GM18519 (cell line): ENCODE results near the gene NOTCH1.

Experiments
- ATAC-seq: cut with Tn5 transposase; IDR thresholded peaks from one replicate; pipeline ENCODE4 v1.9.1; 2021; ENCODE audit warnings: mild to moderate bottlenecking, moderate library complexity; ENCODE audit not compliant: unreplicated experiment, low FRiP score

Gene NOTCH1

DNA sequence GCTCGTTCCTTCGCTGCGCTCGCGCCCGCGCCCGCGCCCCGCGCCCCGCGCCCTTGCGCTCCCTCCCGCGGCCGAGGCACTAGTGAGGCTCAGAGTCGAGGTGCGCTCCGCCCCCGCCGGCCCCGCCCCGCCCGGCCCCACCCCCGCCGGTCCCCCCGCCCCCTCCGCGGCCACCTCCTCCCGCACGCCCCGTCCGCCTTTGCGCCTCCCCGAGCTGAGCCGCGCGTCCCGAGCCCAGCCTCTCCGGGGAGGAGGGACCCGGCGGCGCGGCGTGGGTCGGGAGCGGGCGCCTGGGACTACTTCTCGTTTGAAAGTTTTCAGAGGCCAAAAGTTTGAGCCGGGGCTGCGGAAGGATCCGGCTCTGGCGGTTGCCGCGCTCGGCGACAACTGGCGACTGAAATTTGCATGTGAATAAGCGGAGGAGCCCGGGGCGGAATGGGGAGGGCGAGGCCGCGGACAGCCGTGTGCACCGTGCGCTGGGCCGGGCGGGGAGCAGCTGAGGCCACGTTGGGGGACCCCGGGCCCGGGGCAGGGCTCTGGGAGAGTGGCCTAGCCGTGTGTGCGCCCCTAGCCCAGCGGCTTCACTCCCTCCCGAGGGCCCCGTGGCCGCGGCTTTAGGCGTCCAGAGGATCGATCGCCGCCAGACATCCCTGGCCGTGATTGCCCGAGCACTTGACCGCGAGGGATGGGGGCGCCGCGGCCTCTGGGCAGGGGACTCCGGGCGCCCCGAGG is at the start of gene NOTCH1:
Gene NOTCH1 (minus strand): TSS at position 84 of the 732 bp plus-strand sequence. CDS start 262 bp downstream, outside the sequence.
- ATAC-seq = peak; percentile 45

DNA sequence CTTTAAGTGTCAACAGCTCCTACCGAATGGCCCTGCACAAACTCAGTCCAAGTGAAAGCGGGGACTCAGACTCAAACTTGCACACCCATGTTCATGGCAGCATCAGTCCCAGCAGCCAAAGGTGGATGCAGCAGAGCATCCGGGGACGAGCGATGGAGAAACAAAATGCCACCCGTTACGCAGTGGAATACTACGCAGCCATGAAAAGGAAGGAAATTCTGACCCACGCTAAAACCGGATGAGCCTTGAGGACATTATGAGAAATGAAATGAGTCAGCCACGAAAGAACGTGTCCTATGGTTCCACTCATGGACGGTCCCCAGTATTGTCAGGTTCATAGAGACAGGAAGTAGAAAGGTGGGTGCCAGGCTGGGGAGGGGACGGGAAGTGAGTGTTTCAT is 48.6 kb upstream of the NOTCH1 start:
- ATAC-seq = no peak

DNA sequence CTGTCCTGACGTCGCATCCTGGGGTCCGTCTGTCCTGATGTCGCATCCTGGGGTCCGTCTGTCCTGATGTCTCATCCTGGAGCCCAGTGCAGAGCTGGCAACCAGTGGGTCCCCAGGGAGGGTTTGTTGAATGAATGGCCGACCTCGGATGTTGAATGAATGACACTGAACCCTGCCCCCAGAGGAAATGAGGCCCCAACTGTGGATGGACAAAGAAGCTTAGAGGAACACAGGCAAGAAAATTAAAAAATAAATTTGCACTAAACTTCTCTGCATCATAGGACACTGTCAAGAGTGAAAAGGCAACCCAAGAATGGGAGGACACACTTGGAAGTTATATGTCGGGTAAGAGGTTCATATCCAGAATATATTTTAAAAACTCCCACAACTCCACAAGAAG is 47.7 kb upstream of the NOTCH1 start:
- ATAC-seq = no peak

DNA sequence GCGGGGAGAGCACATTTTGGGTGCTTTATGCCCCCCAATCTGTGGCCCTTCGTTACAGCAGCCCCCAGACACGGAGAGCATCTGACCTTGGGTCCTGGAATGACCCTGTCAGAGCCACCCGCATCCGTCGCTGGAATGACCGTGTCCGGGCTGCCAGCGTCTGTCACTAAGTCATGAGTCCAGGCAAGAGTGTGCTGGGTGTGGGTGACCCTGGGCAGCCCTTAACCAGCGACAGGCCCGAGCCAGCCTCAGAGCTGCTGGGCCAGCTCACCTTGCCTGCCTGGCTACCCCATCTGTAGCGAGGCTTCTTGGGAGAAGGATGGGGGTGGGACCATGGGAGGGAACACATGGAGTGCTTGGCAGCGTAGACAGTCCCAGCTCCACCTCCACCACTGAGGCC is 46.8 kb upstream of the NOTCH1 start:
- ATAC-seq = no peak

DNA sequence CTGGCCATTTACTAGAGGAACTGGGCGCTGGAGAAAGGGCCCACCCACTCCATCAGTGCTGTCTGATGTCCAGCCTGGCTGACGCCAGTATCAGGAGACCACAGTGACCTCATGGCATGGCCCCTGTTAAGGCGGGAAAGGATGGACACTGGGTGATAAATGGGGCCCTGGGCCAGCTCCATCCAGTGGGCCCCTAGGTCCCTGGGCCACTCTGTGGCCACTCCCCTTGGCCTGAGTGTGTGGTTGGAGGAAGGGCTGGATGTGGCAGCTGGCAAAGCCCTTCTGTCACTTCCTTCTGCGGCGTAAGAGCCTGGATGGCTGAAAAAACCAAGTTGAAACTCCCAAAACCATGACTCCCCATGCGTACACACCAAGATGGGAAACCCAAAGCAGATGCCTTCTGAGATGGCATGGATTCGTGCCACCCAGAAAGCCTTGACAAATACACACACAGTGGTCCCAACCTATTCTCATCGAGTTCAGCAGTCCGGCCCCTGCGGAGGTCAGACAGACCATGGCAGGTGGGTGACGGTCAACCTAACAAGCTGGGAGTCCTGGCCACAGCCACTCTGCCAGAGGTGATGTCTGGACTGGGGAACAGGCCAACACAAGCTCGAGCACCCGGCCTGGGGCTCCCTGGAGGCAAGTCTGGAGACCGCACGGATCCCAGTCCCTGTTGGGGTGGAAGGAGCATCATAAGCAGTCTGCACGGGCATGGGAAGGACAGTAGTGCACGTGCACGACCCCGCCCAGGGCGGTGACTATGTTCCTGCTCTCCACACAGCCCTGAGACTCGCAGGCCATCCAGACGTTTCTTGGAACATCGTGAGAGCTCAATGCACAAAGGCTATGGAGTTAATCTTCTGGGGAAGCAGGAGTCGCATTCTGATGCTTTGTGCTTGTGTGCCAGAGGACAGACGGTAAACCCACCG is 45.2 kb upstream of the NOTCH1 start:
- no peak for ATAC-seq

DNA sequence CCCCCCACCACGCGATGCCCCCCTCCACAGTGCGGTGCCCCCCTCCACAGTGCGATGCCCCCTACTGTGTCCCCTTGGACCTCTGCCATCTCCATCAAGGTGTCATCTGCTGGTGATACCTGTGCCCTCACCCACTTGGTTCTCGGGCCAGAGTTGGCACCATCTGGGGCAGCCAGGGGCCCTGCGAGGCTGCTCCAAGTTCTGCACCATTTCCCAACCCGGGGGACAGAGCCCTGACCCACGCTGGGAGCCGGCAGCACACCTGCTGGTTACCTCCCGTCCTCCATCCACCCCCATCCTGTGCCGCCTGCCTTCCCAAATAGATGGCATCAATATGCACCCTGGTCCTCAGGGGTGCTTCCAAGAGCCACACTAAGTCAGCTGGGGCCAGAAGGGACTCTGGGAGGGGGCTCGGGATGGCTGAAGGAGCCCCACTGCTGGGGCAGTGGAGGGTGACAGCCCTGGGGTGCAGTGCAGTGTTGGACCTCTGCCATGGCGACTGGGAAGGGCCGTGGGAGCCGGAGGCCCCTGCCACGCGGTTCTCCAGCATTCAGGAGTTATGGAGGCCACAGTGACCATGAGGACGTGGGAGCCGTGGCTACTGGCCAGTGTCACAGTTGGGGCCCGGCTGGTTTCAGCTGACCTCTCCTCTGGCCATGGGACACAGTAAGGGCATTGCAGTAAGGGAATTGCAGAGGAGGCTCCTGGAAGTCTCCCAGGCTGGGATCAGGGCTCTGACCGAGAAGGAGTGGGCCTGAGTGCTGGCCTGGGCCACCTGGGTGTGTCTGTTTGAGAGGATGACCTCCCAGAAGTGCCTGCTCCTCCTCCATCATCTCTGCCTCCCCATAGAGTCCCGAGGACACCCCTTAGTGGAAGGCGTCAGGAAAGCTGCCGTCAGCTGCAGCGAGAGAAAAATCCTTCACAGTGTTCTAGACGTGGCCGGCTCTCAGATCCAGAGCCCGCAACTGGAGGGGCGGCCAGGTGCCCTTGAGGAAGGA is 44.2 kb upstream of the NOTCH1 start:
- ATAC-seq = no peak

DNA sequence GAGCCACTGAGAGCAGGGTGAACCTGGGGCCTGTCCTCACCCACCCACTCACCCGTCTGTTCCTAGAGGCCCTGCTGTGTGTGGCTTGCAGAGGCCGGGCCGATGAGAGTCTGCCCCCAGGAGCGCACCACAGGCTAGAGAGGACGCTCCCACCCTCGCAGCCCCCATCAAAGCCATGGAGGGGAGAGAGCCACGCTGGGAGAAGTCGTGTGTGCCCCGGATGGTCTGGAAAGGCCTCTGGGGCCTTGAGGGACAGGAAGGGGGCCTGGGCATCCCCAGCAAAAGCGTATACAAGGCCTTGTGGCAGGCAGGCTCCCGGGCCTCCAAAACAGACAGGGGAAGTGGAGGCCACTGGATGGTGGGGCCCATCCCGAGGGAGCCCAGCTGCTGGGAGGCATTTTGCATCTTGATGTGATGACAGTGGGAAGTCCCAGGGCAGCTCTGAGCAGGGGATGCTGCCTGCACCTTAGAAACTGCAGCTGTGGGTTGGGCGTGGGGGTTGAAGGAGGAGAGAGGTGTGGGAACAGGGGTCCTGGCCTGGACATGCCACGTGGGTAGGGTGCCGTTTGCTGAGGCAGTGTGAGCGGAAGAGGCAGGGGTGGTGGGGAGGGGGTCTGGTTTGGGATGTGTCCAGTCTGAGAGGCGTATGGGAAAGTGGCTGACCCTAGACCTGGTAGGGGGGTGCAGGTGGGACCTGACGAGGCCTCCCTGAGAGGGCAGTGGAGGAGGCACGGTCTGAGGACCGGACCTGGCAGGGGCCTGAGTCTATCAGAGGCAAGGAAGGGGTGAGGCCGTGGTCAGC is 43.0 kb upstream of the NOTCH1 start:
- no peak for ATAC-seq

DNA sequence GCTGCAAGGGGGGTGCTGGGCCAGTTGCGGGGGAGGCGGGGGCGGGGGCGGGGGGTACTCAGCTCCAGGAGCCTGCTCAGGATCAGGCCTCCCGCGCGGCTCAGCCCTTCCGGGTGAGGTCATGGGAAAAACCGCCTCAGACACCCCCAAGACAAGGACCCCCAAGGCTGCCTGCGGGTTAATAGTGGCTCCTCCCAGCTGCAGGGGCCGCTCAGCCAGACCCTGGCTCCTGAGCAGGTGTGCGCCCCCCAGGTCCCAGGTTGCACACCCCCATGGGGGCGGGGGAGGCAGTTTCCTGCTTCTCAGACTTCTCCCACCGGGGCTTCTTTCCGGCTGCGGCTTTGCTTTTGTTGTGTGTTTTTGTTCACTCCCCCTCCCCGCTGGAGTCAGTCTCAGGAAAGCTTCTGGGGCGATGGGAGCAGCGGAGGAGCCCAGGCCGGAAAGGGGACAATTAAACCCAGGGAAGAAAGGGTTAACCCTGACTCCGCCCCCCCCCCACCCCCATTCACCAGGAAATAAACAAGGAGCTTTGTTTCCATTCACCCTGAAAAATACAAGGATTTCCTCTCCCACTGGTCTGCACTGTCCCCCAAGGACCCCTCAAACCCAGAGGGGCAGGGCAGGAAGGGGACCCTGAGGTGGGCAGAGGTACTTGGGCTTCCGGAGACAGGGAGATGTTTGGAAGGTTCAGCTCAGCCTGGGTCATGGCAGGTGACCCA is 42.3 kb upstream of the NOTCH1 start:
- ATAC-seq = no peak

DNA sequence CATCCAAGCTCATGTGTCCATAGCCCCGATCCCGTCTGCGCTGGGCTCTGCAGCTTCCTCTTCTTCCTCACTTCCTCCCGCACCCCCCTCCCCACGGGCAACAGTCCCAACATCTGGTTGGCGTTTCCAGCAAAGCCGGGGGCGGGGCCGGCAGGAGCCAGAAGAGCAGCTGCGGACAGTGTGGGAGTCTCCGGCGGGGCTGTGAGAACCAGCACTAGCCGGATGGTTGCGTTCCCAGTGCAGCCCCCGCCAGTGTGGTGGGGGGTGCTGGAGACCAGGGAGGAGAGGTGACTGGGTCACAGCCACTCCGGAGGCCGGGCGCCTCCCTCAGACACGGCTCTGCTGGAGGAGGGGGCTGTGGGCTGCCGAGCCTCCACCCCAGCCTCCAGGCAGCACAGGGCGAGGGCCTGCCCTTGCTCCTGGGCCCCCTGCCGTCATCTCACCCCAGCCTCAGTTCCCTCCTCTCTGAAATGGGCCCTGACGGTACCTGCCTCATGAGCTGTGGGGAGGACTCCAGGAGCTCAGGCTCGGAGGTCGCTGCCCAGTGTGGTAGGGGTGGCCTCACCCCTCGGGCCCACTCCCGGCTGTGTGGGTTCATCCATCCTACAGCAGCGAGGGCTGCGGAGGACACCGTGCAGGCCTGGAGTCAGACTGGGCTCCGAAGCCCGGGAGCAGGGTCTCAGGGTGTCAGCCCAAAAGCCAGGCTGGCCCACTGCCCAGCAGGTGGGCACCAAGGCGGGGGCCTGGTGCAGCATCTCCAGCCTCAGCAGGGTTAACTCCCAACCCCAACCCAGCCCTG is 41.5 kb upstream of the NOTCH1 start:
- no peak for ATAC-seq

DNA sequence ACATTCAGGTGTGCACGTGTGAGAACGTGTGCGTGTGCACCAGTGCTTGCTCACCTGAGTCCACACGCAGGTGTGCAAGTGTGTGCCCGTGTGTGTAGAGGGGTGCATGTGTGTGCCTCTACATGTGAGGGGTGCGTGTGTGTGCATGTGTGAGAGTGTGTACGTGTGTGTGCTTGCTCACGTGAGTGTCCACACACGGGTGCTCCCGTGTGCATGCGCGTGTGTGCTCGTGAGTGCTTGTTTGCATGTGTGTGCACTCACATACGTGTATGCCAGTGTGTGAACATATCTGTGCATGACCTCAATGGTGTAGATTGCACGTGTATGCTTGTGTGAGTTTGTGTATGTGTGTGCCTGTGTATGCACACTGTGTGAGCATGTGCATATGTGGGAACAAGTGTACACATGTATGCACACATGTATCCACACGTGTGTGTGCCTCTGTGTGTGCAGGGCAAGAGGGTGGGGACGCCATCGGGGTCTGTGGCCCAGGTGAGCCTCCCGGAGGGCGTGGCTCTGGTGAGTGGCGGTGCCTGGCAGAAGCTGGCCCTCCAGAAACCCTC is 40.6 kb upstream of the NOTCH1 start:
- no peak for ATAC-seq

DNA sequence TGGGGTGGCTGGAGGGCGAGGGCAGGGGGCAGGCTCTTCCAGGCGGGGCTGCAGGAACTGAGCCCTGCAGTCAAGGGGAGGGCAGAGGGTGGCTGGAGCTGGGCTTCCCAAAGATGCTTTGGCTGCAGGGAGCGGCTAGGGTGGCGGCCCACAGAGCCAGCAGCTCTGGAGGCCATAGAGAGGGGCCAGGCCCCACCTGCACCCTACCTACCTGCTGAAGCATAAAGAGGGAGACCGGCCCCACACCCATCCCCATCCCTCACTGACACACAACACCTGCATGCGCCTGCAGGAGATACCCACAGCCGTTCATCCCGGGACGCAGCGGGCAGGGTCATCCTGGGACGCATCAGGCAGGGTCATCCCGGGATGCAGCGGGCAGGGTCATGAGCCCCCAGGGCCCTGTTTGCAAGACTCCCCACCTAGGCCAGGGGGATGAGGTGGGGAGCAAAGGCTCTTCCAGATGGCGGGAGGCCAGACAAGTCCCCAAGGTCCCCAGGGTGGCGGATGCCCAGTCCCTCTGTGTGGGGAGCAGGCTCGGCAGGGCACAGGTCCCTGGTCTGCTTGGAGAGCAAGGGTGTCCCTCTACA is 39.8 kb upstream of the NOTCH1 start:
- no peak for ATAC-seq

DNA sequence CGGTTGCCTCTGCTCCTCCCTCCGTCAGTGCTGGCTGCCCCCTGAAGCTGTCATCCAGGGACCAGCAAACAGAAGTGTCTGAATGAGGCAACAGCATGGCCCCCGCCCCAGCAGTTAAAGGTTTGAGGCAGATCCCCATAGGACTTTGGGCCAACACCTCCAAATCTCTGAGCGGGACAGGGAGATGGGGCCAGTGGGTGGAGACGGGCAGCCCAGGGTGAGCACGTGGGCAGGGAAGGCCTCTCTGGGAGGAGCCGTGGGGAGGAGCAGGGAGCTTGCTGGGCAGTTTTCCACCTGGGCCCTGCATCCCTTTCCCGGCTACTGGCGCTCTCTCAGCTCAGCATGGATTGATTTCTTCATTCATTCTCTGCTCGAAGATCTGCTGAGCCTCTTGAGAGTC is 39.1 kb upstream of the NOTCH1 start:
- no peak for ATAC-seq

DNA sequence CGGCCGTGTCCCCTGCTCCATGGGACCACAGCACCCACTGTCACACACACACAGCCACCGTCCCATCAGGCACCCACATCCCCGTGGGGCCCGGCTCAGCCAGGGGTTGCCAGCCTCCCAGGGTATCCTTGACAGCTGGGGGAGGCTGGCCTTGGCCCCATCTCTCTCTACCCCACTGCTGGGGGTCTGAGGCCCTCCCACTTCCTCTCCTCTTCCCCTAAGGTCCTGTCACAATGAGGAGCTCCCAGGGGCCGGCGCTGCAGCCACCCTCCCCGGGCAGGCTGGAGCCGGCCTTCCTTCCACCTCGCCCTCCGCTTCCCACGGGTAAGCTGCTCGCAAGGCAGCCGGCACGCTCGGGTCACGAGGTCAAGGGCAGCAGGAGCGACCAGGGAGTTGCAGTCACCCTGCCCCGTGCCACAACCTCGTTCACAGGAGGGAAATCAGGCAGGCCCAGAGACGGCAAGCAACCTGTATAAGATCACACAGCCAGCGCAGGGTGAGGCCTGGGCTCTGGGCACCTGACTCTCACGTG is 38.6 kb upstream of the NOTCH1 start:
- ATAC-seq = no peak

DNA sequence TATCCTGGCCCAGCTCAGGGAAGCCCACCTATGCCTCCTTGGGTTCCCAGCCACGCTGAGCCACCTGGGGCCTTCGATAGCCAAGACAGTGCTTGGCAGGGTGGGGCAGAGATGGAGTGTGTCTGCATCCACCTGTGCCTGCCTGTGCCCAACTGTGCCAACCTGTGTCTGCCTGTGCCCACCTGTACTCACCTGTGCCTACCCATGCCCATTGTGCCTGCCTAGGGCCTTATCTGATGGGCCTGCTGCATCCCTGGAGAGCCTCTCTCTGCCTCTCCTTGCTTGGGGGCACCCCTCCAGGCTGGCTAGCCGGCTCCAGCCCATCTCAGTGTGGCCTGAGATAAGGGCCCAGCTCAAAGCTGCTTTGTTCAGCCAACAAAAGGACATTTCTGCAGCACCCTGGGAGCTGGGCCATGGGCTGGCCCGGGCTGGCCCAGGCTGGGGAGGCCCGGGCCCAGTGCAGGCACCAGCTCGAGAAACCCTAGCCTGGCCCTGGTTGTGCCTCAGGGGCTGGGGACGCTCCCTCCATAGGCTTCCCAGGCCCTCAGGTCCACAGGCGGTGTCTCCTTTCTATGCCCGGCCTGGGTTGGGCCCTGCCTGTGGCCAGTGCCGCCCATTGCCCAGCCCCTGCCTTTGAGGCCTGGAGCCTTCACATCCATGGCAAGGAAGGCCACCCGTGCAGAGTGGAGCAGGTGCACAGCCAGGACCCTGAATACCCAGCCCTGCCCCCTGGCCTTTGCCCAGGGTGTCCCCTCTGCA is 37.3 kb upstream of the NOTCH1 start:
- no peak for ATAC-seq

DNA sequence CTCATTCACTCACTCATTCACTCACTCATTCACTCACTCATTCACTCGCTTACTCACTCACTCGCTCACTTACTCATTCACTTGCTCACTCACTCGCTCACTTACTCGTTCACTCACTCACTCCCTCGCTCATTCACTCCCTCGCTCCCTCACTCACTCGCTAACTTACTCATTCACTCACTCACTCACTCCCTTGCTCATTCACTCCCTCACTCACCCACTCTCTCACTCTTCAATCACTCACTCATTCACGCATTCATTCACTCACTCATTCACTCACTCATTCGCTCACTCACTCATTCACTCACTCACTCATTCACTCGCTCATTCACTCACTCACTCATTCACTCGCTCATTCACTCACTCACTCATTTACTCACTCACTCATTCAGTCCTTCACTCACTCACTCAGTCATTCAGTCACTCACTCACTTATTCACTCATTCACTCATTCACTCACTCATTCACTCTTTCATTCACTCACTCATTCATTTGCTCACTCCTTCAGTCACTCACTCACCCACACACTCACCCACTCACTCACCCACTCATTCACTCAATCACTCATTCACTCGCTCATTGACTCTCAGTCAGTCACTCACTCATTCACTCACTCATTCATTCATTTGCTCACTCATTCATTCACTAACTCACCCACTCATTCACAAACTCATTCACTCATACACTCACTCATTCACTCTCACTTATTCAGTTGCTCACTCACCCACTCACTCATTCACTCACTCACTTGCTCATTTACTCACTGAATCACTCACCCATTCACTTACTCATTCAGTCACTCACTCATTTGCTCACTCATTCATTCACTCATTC is 36.0 kb upstream of the NOTCH1 start:
- no peak for ATAC-seq
